ENCODE results near the gene ARRDC3. TPM values are rescaled to one million over a fixed set of nuclear protein-coding genes. Genes with fewer than 3 reads are reported as not detected.
A peak's percentile ranks its signal among the peaks of the same experiment; 100 is the strongest.

Gene ARRDC3
- polyA plus RNA-seq, 1 donor from 2014 or later: 297 TPM

- no peak overlapping the region for H3K4me2 ChIP-seq (ENCODE audit: low read length)
- H3K27me3 ChIP-seq (ENCODE audit: insufficient read depth, low read depth, low read length): no peaks in the 10 kb centered on the region
- no peak overlapping the region for H2AFZ ChIP-seq (ENCODE audit: low read depth, low read length)
- H4K20me1 ChIP-seq (ENCODE audit: insufficient read depth): no peaks in the 10 kb centered on the region
- H3F3A ChIP-seq (ENCODE audit: insufficient read depth, low read length, poor library complexity, severe bottlenecking): no peaks in the 10 kb centered on the region
- no peak overlapping the region for H3K4me3 ChIP-seq (ENCODE audit: low read length)
- no peak overlapping the region for H3K9ac ChIP-seq (ENCODE audit: low read length)
- H3K27ac ChIP-seq (ENCODE audit: low read length): no peak overlapping the region
- H3K9me2 ChIP-seq (ENCODE audit: insufficient read depth, low read length): no peaks in the 10 kb centered on the region
- no peaks in the 10 kb centered on the region for H3K36me3 ChIP-seq (ENCODE audit: insufficient read depth, low read length)
- H3K9me3 ChIP-seq (ENCODE audit: low read length): no peaks in the 10 kb centered on the region
- H3K79me2 ChIP-seq (replicated peaks; ENCODE audit: insufficient read depth, low read length): no peaks in the 10 kb centered on the region
- TF ChIP-seq POLR2AphosphoS5 (IDR thresholded peaks at IDR 0.05) (no peak), EP300 (conservative IDR thresholded peaks at IDR 0.05; ENCODE audit: poor library complexity, severe bottlenecking) (no peak), RAD21 (conservative IDR thresholded peaks at IDR 0.05) (no peak), SMC3 (conservative IDR thresholded peaks at IDR 0.05; ENCODE audit: poor library complexity) (no peak), MXI1 (conservative IDR thresholded peaks at IDR 0.05; ENCODE audit: poor library complexity, severe bottlenecking) (no peak), EZH2 (IDR thresholded peaks at IDR 0.05; ENCODE audit: borderline replicate concordance, insufficient read depth, low read length, poor library complexity, severe bottlenecking) (no peak)
Observed at GRCh38 chr5:91420879-91421278, 37.8 kb upstream of the ARRDC3 start.

- Histone ChIP-seq H3K9ac (ENCODE audit: low read length) (no peak overlapping the region), H3K9me3 (ENCODE audit: low read length) (no peaks in the 10 kb centered on the region), H2AFZ (ENCODE audit: low read depth, low read length) (no peak overlapping the region), H3K4me3 (ENCODE audit: low read length) (no peak overlapping the region), H3K9me2 (ENCODE audit: insufficient read depth, low read length) (no peaks in the 10 kb centered on the region), H3K79me2 (replicated peaks; ENCODE audit: insufficient read depth, low read length) (no peaks in the 10 kb centered on the region), H3F3A (ENCODE audit: insufficient read depth, low read length, poor library complexity, severe bottlenecking) (no peaks in the 10 kb centered on the region), H3K27me3 (ENCODE audit: insufficient read depth, low read depth, low read length) (no peaks in the 10 kb centered on the region), H4K20me1 (ENCODE audit: insufficient read depth) (no peaks in the 10 kb centered on the region), H3K4me2 (ENCODE audit: low read length) (no peak overlapping the region), H3K36me3 (ENCODE audit: insufficient read depth, low read length) (no peaks in the 10 kb centered on the region), H3K27ac (ENCODE audit: low read length) (no peak overlapping the region)
- TF ChIP-seq, protein P1, sequence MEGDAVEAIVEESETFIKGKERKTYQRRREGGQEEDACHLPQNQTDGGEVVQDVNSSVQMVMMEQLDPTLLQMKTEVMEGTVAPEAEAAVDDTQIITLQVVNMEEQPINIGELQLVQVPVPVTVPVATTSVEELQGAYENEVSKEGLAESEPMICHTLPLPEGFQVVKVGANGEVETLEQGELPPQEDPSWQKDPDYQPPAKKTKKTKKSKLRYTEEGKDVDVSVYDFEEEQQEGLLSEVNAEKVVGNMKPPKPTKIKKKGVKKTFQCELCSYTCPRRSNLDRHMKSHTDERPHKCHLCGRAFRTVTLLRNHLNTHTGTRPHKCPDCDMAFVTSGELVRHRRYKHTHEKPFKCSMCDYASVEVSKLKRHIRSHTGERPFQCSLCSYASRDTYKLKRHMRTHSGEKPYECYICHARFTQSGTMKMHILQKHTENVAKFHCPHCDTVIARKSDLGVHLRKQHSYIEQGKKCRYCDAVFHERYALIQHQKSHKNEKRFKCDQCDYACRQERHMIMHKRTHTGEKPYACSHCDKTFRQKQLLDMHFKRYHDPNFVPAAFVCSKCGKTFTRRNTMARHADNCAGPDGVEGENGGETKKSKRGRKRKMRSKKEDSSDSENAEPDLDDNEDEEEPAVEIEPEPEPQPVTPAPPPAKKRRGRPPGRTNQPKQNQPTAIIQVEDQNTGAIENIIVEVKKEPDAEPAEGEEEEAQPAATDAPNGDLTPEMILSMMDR (IDR thresholded peaks at IDR 0.05; ENCODE audit: poor library complexity, severe bottlenecking): peak; percentile 79
- TF ChIP-seq MXI1 (conservative IDR thresholded peaks at IDR 0.05; ENCODE audit: poor library complexity, severe bottlenecking) (no peak), RAD21 (conservative IDR thresholded peaks at IDR 0.05) (peak; percentile 80), SMC3 (conservative IDR thresholded peaks at IDR 0.05; ENCODE audit: poor library complexity) (peak; percentile 83), EP300 (conservative IDR thresholded peaks at IDR 0.05; ENCODE audit: poor library complexity, severe bottlenecking) (no peak)
Observed at GRCh38 chr5:91419571-91420537, 36.7 kb upstream of the ARRDC3 start.

- Histone ChIP-seq H3K79me2 (replicated peaks; ENCODE audit: insufficient read depth, low read length) (no peaks in the 10 kb centered on the region), H3K9ac (ENCODE audit: low read length) (no peak overlapping the region), H4K20me1 (ENCODE audit: insufficient read depth) (no peaks in the 10 kb centered on the region), H3K27me3 (ENCODE audit: insufficient read depth, low read depth, low read length) (no peaks in the 10 kb centered on the region), H3K4me3 (ENCODE audit: low read length) (no peak overlapping the region), H3K36me3 (ENCODE audit: insufficient read depth, low read length) (no peaks in the 10 kb centered on the region), H3K4me2 (ENCODE audit: low read length) (no peak overlapping the region), H3K9me2 (ENCODE audit: insufficient read depth, low read length) (no peaks in the 10 kb centered on the region), H3K9me3 (ENCODE audit: low read length) (no peaks in the 10 kb centered on the region), H3K27ac (ENCODE audit: low read length) (no peak overlapping the region), H3F3A (ENCODE audit: insufficient read depth, low read length, poor library complexity, severe bottlenecking) (no peaks in the 10 kb centered on the region), H2AFZ (ENCODE audit: low read depth, low read length) (no peak overlapping the region)
- TF ChIP-seq SMC3 (conservative IDR thresholded peaks at IDR 0.05; ENCODE audit: poor library complexity): no peak
- no peak for TF ChIP-seq TAF1 (IDR thresholded peaks at IDR 0.05; ENCODE audit: low read depth)
- no peak for TF ChIP-seq MXI1 (conservative IDR thresholded peaks at IDR 0.05; ENCODE audit: poor library complexity, severe bottlenecking)
- TF ChIP-seq, protein P1 (IDR thresholded peaks at IDR 0.05; ENCODE audit: poor library complexity, severe bottlenecking): no peak
- no peak for TF ChIP-seq EP300 (conservative IDR thresholded peaks at IDR 0.05; ENCODE audit: poor library complexity, severe bottlenecking)
- TF ChIP-seq RAD21 (conservative IDR thresholded peaks at IDR 0.05): no peak
- no peak for TF ChIP-seq POLR2AphosphoS5 (IDR thresholded peaks at IDR 0.05)
- TF ChIP-seq, protein P2, sequence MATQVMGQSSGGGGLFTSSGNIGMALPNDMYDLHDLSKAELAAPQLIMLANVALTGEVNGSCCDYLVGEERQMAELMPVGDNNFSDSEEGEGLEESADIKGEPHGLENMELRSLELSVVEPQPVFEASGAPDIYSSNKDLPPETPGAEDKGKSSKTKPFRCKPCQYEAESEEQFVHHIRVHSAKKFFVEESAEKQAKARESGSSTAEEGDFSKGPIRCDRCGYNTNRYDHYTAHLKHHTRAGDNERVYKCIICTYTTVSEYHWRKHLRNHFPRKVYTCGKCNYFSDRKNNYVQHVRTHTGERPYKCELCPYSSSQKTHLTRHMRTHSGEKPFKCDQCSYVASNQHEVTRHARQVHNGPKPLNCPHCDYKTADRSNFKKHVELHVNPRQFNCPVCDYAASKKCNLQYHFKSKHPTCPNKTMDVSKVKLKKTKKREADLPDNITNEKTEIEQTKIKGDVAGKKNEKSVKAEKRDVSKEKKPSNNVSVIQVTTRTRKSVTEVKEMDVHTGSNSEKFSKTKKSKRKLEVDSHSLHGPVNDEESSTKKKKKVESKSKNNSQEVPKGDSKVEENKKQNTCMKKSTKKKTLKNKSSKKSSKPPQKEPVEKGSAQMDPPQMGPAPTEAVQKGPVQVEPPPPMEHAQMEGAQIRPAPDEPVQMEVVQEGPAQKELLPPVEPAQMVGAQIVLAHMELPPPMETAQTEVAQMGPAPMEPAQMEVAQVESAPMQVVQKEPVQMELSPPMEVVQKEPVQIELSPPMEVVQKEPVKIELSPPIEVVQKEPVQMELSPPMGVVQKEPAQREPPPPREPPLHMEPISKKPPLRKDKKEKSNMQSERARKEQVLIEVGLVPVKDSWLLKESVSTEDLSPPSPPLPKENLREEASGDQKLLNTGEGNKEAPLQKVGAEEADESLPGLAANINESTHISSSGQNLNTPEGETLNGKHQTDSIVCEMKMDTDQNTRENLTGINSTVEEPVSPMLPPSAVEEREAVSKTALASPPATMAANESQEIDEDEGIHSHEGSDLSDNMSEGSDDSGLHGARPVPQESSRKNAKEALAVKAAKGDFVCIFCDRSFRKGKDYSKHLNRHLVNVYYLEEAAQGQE (IDR thresholded peaks at IDR 0.05; ENCODE audit: borderline replicate concordance): no peak
- no peak for TF ChIP-seq EZH2 (IDR thresholded peaks at IDR 0.05; ENCODE audit: borderline replicate concordance, insufficient read depth, low read length, poor library complexity, severe bottlenecking)
Observed at GRCh38 chr5:91419136-91419535, 36.0 kb upstream of the ARRDC3 start.

Measured in neural cell (in vitro differentiated cells).